HL-60/S4 (cell line): ENCODE measurements around the gene MCEMP1.

ENCODE experiments used
- in situ Hi-C: fragments of 300-500 bp; cut with MboI; formaldehyde crosslinking; loops from 2 replicates; pipeline ENCODE4 v1.14.3; 2022; ENCODE audit warnings: low sequenced_read_pairs

The MCEMP1 gene

GRCh38 chr19:7676854-7677253 lies at the start of gene MCEMP1:
Gene MCEMP1 (plus strand): TSS chr19:7677090. CDS start chr19:7677121, 31 bp downstream.
- in situ Hi-C loops = no loop called here

- in situ Hi-C loops = no loop called here
Observed at GRCh38 chr19:7627166-7627565, 49.7 kb upstream of the MCEMP1 start.

GRCh38 chr19:7628589-7629311 lies 48.1 kb upstream of the MCEMP1 start:
- in situ Hi-C loops = no loop called here

- in situ Hi-C loops = no loop called here
Observed at GRCh38 chr19:7629347-7630054, 47.4 kb upstream of the MCEMP1 start, which contains the start of the genes PET100 and XAB2. Gene PET100 (plus strand): TSS chr19:7629793. CDS start chr19:7629834, 41 bp downstream. Gene XAB2 (minus strand): TSS chr19:7629545. CDS start chr19:7629527, 18 bp downstream.

GRCh38 chr19:7631577-7631976 lies 45.3 kb upstream of the MCEMP1 start:
- in situ Hi-C loops = no loop called here

GRCh38 chr19:7632340-7633203 lies 44.3 kb upstream of the MCEMP1 start:
- in situ Hi-C loops = no loop called here

- in situ Hi-C loops = no loop called here
Observed at GRCh38 chr19:7633698-7634097, 43.2 kb upstream of the MCEMP1 start, which contains the start of gene PCP2. Gene PCP2 (minus strand): TSS chr19:7633719. CDS start chr19:7633457, 262 bp downstream.

- in situ Hi-C loops = no loop called here
Observed at GRCh38 chr19:7635670-7636069, 41.2 kb upstream of the MCEMP1 start.

- in situ Hi-C loops = no loop called here
Observed at GRCh38 chr19:7636317-7636690, 40.6 kb upstream of the MCEMP1 start.

- in situ Hi-C loops = no loop called here
Observed at GRCh38 chr19:7636691-7637373, 40.1 kb upstream of the MCEMP1 start, which contains the start of gene STXBP2. Gene STXBP2 (plus strand): TSS chr19:7637110. CDS start chr19:7637150, 40 bp downstream.

GRCh38 chr19:7637374-7638256 lies 39.3 kb upstream of the MCEMP1 start:
- in situ Hi-C loops = no loop called here

GRCh38 chr19:7638802-7639465 lies 38.0 kb upstream of the MCEMP1 start:
- in situ Hi-C loops = no loop called here

- in situ Hi-C loops = no loop called here
Observed at GRCh38 chr19:7639863-7640348, 37.0 kb upstream of the MCEMP1 start.

GRCh38 chr19:7640803-7641202 lies 36.1 kb upstream of the MCEMP1 start:
- in situ Hi-C loops = no loop called here

GRCh38 chr19:7641290-7642276 lies 35.3 kb upstream of the MCEMP1 start:
- in situ Hi-C loops = no loop called here

- in situ Hi-C loops = no loop called here
Observed at GRCh38 chr19:7642295-7643030, 34.4 kb upstream of the MCEMP1 start.

- in situ Hi-C loops = no loop called here
Observed at GRCh38 chr19:7643031-7643415, 33.9 kb upstream of the MCEMP1 start.
